DOHH2 (cell line): ENCODE data around the gene ADORA1.

ENCODE experiments used
- H3F3A ChIP-seq: fragments of 200-600 bp; sonication (generic), shearing (Covaris generic); 2 replicates; pipeline ENCODE4 v1.6.0; 2016; ENCODE audit warnings: antibody characterized with exemption, mild to moderate bottlenecking; ENCODE audit not compliant: control insufficient read depth, insufficient read depth
- H3K27ac ChIP-seq: fragments of 200-600 bp; sonication (generic); 2 replicates; pipeline ENCODE4 v1.5.1; 2014; ENCODE audit warnings: low read depth, mild to moderate bottlenecking, low read length, moderate library complexity
- H3K27me3 ChIP-seq: fragments of 200-600 bp; sonication (generic); 2 replicates; pipeline ENCODE4 v1.6.1; 2014; ENCODE audit warnings: mild to moderate bottlenecking, low read length, mixed read lengths; ENCODE audit not compliant: control insufficient read depth
- H3K36me3 ChIP-seq: fragments of 200-600 bp; sonication (generic); 2 replicates; pipeline ENCODE4 v1.6.1; 2014; ENCODE audit warnings: mild to moderate bottlenecking, low read length, moderate library complexity, mixed read lengths; ENCODE audit not compliant: control insufficient read depth
- H3K4me1 ChIP-seq: fragments of 200-600 bp; sonication (generic); 2 replicates; pipeline ENCODE4 v1.6.1; 2014; ENCODE audit warnings: mild to moderate bottlenecking, low read length, mixed read lengths; ENCODE audit not compliant: control insufficient read depth
- H3K4me2 ChIP-seq: fragments of 200-600 bp; sonication (generic); 2 replicates; pipeline ENCODE4 v1.6.0; 2014; ENCODE audit warnings: mild to moderate bottlenecking, low read length, moderate library complexity
- H3K4me3 ChIP-seq: fragments of 200-600 bp; sonication (generic); 2 replicates; pipeline ENCODE4 v1.5.1; 2014; ENCODE audit warnings: mild to moderate bottlenecking, low read length, mixed read lengths
- H3K79me2 ChIP-seq: fragments of 200-600 bp; sonication (generic); 2 replicates; pipeline ENCODE4 v1.6.1; 2014; ENCODE audit warnings: mild to moderate bottlenecking, low read length, mixed read lengths; ENCODE audit not compliant: control insufficient read depth
- H3K9me2 ChIP-seq: fragments of 200-600 bp; sonication (generic); replicated peaks from 2 replicates; pipeline ENCODE4 v1.6.1; 2014; ENCODE audit warnings: mild to moderate bottlenecking, low read length, mixed read lengths; ENCODE audit not compliant: control insufficient read depth
- H3K9me3 ChIP-seq: fragments of 200-600 bp; sonication (generic); 2 replicates; pipeline ENCODE4 v1.6.1; 2014; ENCODE audit warnings: antibody characterized with exemption, low read length, mixed read lengths; ENCODE audit not compliant: control insufficient read depth, insufficient read depth
- H4K20me1 ChIP-seq: fragments of 200-600 bp; sonication (generic); 2 replicates; pipeline ENCODE4 v1.6.0; 2014; ENCODE audit warnings: low read depth, mild to moderate bottlenecking, antibody characterized with exemption, low read length, moderate library complexity; ENCODE audit not compliant: control insufficient read depth, insufficient read depth
- CTCF ChIP-seq: fragments of 200-600 bp; sonication (generic); IDR thresholded peaks from one replicate; pipeline ENCODE4 v1.5.1; 2014; ENCODE audit warnings: antibody characterized with exemption, mild to moderate bottlenecking, low read depth, low read length; ENCODE audit not compliant: poor library complexity, severe bottlenecking
- EZH2phosphoT487 ChIP-seq: fragments of 200-600 bp; sonication (generic); IDR thresholded peaks from 2 replicates; pipeline ENCODE4 v1.6.1; 2017; ENCODE audit warnings: borderline replicate concordance, mild to moderate bottlenecking, antibody characterized with exemption, low read length, moderate library complexity, mixed read lengths

The ADORA1 gene

GRCh38 chr1:203177036-203177405 is 49.5 kb downstream of the ADORA1 start:
- Histone ChIP-seq H4K20me1 (no peaks in the 10 kb centered on the region), H3K4me1 (peaks cover 16% of the 10 kb centered on the region), H3K4me2 (no peak overlapping the region), H3K27me3 (peaks cover 3% of the 10 kb centered on the region; the same call in 1 of the 2 replicates), H3K36me3 (no peaks in the 10 kb centered on the region), H3K9me2 (no peaks in the 10 kb centered on the region), H3F3A (no peaks in the 10 kb centered on the region), H3K79me2 (no peaks in the 10 kb centered on the region), H3K27ac (no peak overlapping the region), H3K9me3 (no peaks in the 10 kb centered on the region), H3K4me3 (no peak overlapping the region)
- TF ChIP-seq CTCF, result no peak
- TF ChIP-seq EZH2phosphoT487, result no peak

DNA sequence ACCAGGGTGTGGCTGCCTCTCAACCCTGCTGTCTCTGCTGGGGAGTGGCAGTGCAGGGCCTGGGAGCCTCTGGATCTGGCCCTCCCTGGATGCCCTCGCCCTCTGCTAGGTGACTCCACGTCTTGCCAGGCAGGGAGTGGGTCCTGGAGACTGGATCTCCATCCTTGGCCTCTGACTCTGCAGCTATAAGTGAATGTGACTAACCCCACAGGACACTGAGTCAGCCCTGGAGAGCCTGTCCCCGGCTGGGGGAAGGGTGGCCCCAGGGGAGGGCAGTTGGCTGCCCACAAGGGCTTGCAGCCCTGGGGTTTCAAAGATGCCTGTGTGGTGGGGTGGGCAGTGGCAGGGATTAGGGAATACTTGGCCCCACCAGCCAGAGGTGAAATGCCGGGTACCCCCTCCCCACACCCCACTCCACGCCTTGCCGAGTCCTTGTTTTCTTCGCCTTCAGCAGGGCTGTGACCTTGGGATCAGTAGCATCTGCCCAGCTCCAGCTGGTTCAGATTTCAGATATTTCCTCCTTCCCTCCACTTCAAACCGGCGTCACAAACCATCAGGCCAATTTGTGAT is 50.0 kb downstream of the ADORA1 start:
- Histone ChIP-seq H3F3A (no peaks in the 10 kb centered on the region), H3K36me3 (no peaks in the 10 kb centered on the region), H3K4me1 (peaks cover 16% of the 10 kb centered on the region), H3K9me3 (no peaks in the 10 kb centered on the region), H3K79me2 (no peaks in the 10 kb centered on the region), H3K4me3 (no peak overlapping the region), H4K20me1 (no peaks in the 10 kb centered on the region), H3K27ac (no peak overlapping the region), H3K4me2 (no peak overlapping the region), H3K9me2 (no peaks in the 10 kb centered on the region), H3K27me3 (peaks cover 3% of the 10 kb centered on the region; the same call in 1 of the 2 replicates)
- TF ChIP-seq CTCF, result no peak
- no peak for TF ChIP-seq EZH2phosphoT487

GRCh38 chr1:203178083-203178482 is 50.6 kb downstream of the ADORA1 start:
- H3K79me2 ChIP-seq, result no peaks in the 10 kb centered on the region
- peaks cover 3% of the 10 kb centered on the region; the same call in 1 of the 2 replicates for H3K27me3 ChIP-seq
- H3K27ac ChIP-seq, result no peak overlapping the region
- no peak for TF ChIP-seq CTCF
- no peak for TF ChIP-seq EZH2phosphoT487
- H3F3A ChIP-seq, result no peaks in the 10 kb centered on the region
- no peak overlapping the region for H3K4me3 ChIP-seq
- no peaks in the 10 kb centered on the region for H3K9me2 ChIP-seq
- H3K4me2 ChIP-seq, result no peak overlapping the region
- H3K9me3 ChIP-seq, result no peaks in the 10 kb centered on the region
- no peaks in the 10 kb centered on the region for H3K36me3 ChIP-seq
- H3K4me1 ChIP-seq, result peaks cover 16% of the 10 kb centered on the region
- H4K20me1 ChIP-seq, result no peaks in the 10 kb centered on the region
